B cell (primary cell): ENCODE results near the gene IL15. TPM values are rescaled to one million over a fixed set of nuclear protein-coding genes. Genes with fewer than 3 reads are reported as not detected.

Experiments
- ATAC-seq: fragments of 200-7000 bp; cut with Tn5 transposase; one replicate; pipeline ENCODE4 v1.10.0; 2021; ENCODE audit warnings: low read depth, mild to moderate bottlenecking, moderate number of reproducible peaks, moderate library complexity
- CTCF ChIA-PET: fragments of 350-600 bp; sonication (Branson Sonifier 250); formaldehyde crosslinking; loops from one replicate; lab custom pipeline; 2021; ENCODE audit warnings: antibody characterized with exemption, inconsistent platforms; lab: Charles Lee
- POLR2A ChIA-PET: fragments of 350-600 bp; sonication (Branson Sonifier 250); formaldehyde crosslinking; loops from one replicate; lab custom pipeline; 2021; ENCODE audit warnings: antibody characterized with exemption; lab: Charles Lee
- DNase-seq: peaks from one replicate; pipeline ENCODE4 v3.0.0; 2013
- H2AFZ ChIP-seq: 2 replicates; pipeline ENCODE4 v1.6.1; 2012; ENCODE audit warnings: mild to moderate bottlenecking, low read depth, low read length; ENCODE audit not compliant: insufficient read depth, poor library complexity, severe bottlenecking
- H3K27ac ChIP-seq, 2 donors: 1 replicate in 1 of 2; 2 replicates in 1 of 2; pipeline ENCODE4 v1.5.1; 2012 to 2013; ENCODE audit warnings: low read length in 2 of 2, mild to moderate bottlenecking in 2 of 2, moderate library complexity in 1 of 2
- H3K27me3 ChIP-seq, 4 experiments: fragments of 200-600 bp in 1 of 4; sonication (generic) in 1 of 4; replicated peaks in 1 of 4; 1 replicate in 2 of 4; 2 replicates in 2 of 4; pipeline versions ENCODE4 v1.6.1 to v1.7.0; 2013 to 2016; ENCODE audit warnings: low read length in 3 of 4, mild to moderate bottlenecking in 2 of 4, mixed read lengths in 1 of 4, moderate library complexity in 1 of 4; ENCODE audit not compliant: insufficient read depth in 4 of 4, control insufficient read depth in 3 of 4; ENCODE audit errors: control extremely low read depth in 1 of 4
- H3K36me3 ChIP-seq, 2 experiments: replicated peaks in 1 of 2; 1 replicate in 1 of 2; 2 replicates in 1 of 2; pipeline versions ENCODE4 v1.6.1 to v1.7.1; 2013; ENCODE audit warnings: low read length in 1 of 2; ENCODE audit not compliant: insufficient read depth in 2 of 2, control insufficient read depth in 1 of 2; ENCODE audit errors: control extremely low read depth in 1 of 2, extremely low read depth in 1 of 2
- H3K4me1 ChIP-seq, 2 donors: fragments of 200-600 bp in 1 of 2; sonication (generic) in 1 of 2; 1 replicate in 1 of 2; 2 replicates in 1 of 2; pipeline versions ENCODE4 v1.5.1 to v1.6.1; 2013 to 2017; ENCODE audit warnings: low read length in 2 of 2; ENCODE audit not compliant: control insufficient read depth in 2 of 2, insufficient read depth in 2 of 2
- H3K4me2 ChIP-seq: replicated peaks from 2 replicates; pipeline ENCODE3; 2012; ENCODE audit warnings: mild to moderate bottlenecking, low read depth, low read length; ENCODE audit not compliant: poor library complexity, severe bottlenecking
- H3K4me3 ChIP-seq, 5 experiments: fragments of 200-600 bp in 1 of 5; sonication (generic) in 1 of 5; 1 replicate in 3 of 5; 2 replicates in 2 of 5; pipeline versions ENCODE4 v1.5.1 to v1.7.0; 2011 to 2016; ENCODE audit warnings: low read length in 4 of 5, mild to moderate bottlenecking in 4 of 5, low read depth in 2 of 5, control low read depth in 1 of 5, moderate library complexity in 1 of 5; ENCODE audit not compliant: insufficient read depth in 1 of 5; ENCODE audit errors: control extremely low read depth in 1 of 5, extremely low read depth in 1 of 5
- H3K79me2 ChIP-seq: fragments of 200-600 bp; sonication (generic); one replicate; pipeline ENCODE4 v1.6.0; 2016; ENCODE audit warnings: low read length; ENCODE audit not compliant: control insufficient read depth, insufficient read depth
- H3K9ac ChIP-seq: fragments of 200-600 bp; sonication (generic); 2 replicates; pipeline ENCODE4 v1.6.1; 2017; ENCODE audit warnings: mild to moderate bottlenecking, low read length, moderate library complexity
- H3K9me3 ChIP-seq, 3 donors: one replicate each; pipeline versions ENCODE4 v1.6.1 to v1.7.1; 2013; ENCODE audit warnings: low read length in 2 of 3; ENCODE audit not compliant: control insufficient read depth in 2 of 3, insufficient read depth in 1 of 3; ENCODE audit errors: control extremely low read depth in 1 of 3
- H4K20me1 ChIP-seq: 2 replicates; pipeline ENCODE4 v1.6.0; 2012; ENCODE audit warnings: mild to moderate bottlenecking, low read length; ENCODE audit not compliant: insufficient read depth, control insufficient read depth, poor library complexity, severe bottlenecking
- H3K27ac Mint-ChIP-seq: one replicate; pipeline ENCODE4 v1.8.0; 2021; ENCODE audit warnings: mixed read lengths
- H3K27me3 Mint-ChIP-seq: one replicate; pipeline ENCODE4 v1.8.0; 2021; ENCODE audit warnings: mixed read lengths
- H3K4me1 Mint-ChIP-seq: one replicate; pipeline ENCODE4 v1.8.0; 2021; ENCODE audit warnings: mixed read lengths
- H3K4me3 Mint-ChIP-seq: one replicate; pipeline ENCODE4 v1.8.0; 2021; ENCODE audit warnings: mixed read lengths
- H3K9me3 Mint-ChIP-seq: one replicate; pipeline ENCODE4 v1.8.0; 2022; ENCODE audit warnings: mixed read lengths; ENCODE audit not compliant: insufficient read depth
- EZH2 ChIP-seq: IDR thresholded peaks from 2 replicates; pipeline ENCODE4 v1.6.1; 2012; ENCODE audit warnings: borderline replicate concordance, low read depth, mild to moderate bottlenecking, moderate library complexity, low read length; ENCODE audit not compliant: insufficient read depth, poor library complexity, severe bottlenecking
- WGBS: methylation state at CpG from one replicate; pipeline ENCODE4 v1.1.5; 2013; ENCODE audit warnings: missing lambda C conversion rate; ENCODE audit not compliant: insufficient coverage; 5-methylcytosine and 5-hydroxymethylcytosine counted together
- intact Hi-C: fragments of 100-400 bp; cut with micrococcal nuclease; formaldehyde crosslinking; loops from one replicate; pipeline ENCODE4 v1.10.0; 2022
- polyA plus RNA-seq: library from polyadenylated mRNA; depleted of rRNA; stranded (reverse); fragments of >200 nt; gene quantifications from 2 replicates; pipeline ENCODE4 v1.2.3, GENCODE V29; 2012
- total RNA-seq, 2 donors: library from RNA; stranded (reverse); fragments of 120-200 nt in 1 of 2; gene quantifications; 1 replicate in 1 of 2; 2 replicates in 1 of 2; pipeline versions ENCODE4 v1.2.3 to v1.2.4, GENCODE V29; 2013 to 2022
- TF ChIP-seq, protein P1 (sequence below): fragments of 200-600 bp; IDR thresholded peaks from one replicate; pipeline ENCODE4 v1.8.0; 2022; ENCODE audit warnings: antibody characterized with exemption, mild to moderate bottlenecking

Gene IL15
- total and polyA plus RNA-seq, 2 donors (not counting 1 experiment from before 2014, with no cell fraction given): 6.1 to 11.5 TPM

DNA sequence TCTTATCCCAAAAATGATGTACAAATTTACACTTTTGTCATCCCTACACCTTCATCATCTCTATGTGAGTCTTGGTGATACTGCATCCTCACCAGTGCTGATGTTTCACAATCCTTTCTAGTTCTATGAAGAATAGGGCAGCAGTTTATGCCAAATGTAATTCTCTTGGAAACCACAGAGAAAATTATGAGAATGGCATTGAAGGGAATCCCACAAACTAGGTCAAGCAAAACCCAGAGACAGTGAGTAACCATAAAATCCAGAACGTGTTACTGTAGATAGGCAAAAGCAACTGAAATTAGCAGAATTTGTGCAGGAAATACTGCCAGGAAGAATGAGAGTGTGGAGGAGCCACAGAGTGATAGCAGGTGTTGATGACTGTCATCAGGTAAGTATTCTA is 24.5 kb downstream of the IL15 start:
- no peak overlapping the region for H3K4me2 ChIP-seq

DNA sequence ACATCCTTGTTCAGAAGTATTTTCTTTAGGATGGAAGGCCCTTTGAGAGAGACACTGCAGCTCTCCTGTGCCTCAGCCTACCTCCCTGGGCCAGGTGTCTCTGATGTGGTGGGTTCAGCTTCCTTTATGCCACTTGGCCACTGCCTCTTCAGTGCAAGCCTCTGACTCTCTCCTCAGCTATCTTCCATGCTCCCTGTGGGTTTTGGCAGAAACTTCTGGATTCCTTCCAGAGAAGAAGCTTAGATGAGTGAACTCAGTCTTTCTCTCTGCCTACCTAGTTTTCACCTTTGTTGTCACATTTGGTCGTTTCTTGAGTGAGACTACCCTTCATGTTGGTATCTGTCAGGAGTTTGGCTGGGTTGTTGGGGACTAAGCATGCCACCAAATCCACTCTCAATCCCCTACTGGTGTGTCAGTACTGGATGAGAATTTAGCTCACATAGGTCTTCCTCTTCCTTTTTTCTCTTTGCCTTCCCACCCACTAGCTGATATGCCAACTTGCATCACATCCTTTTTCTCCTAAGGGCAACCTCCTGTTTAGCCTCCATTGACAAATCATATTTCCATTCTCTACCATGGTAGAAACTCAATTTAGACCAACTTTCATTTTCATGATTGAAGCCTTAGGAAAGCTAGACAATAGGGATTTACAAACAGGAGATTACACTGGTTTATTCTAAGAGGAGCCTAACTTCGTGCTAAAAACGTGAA is 32.0 kb downstream of the IL15 start:
- ChIA-PET CTCF (no interaction called here), POLR2A (no interaction called here)
- Histone ChIP-seq H4K20me1 (no peaks in the 10 kb centered on the region), H2AFZ (no peak overlapping the region), H3K9me3 (no peaks in the 10 kb centered on the region), H3K79me2 (no peaks in the 10 kb centered on the region), H3K27ac (no peak overlapping the region), H3K36me3 (peaks cover 0 to 1% of the 10 kb centered on the region in 2 experiments), H3K27me3 (no peaks in the 10 kb centered on the region), H3K4me2 (no peak overlapping the region), H3K4me3 (no peak overlapping the region), H3K9ac (no peak overlapping the region), H3K4me1 (no peaks in the 10 kb centered on the region)
- no CpG with 5 or more reads among the region's 3 CpGs for WGBS
- Mint-ChIP-seq H3K27me3 (no peaks in the 10 kb centered on the region), H3K4me1 (no peaks in the 10 kb centered on the region), H3K27ac (no peak overlapping the region), H3K9me3 (no peaks in the 10 kb centered on the region), H3K4me3 (no peak overlapping the region)
- intact Hi-C loops: no loop called here
- DNase-seq (no peak), ATAC-seq (no peak)
- TF ChIP-seq, protein P1, sequence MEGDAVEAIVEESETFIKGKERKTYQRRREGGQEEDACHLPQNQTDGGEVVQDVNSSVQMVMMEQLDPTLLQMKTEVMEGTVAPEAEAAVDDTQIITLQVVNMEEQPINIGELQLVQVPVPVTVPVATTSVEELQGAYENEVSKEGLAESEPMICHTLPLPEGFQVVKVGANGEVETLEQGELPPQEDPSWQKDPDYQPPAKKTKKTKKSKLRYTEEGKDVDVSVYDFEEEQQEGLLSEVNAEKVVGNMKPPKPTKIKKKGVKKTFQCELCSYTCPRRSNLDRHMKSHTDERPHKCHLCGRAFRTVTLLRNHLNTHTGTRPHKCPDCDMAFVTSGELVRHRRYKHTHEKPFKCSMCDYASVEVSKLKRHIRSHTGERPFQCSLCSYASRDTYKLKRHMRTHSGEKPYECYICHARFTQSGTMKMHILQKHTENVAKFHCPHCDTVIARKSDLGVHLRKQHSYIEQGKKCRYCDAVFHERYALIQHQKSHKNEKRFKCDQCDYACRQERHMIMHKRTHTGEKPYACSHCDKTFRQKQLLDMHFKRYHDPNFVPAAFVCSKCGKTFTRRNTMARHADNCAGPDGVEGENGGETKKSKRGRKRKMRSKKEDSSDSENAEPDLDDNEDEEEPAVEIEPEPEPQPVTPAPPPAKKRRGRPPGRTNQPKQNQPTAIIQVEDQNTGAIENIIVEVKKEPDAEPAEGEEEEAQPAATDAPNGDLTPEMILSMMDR: no peak
- TF ChIP-seq EZH2: no peak

More for the DNA sequence above, 24.5 kb downstream of the IL15 start:
- H2AFZ ChIP-seq: no peak overlapping the region
- POLR2A ChIA-PET: no interaction called here
- no peak overlapping the region for H3K27ac Mint-ChIP-seq
- H3K79me2 ChIP-seq: peaks cover 2% of the 10 kb centered on the region
- intact Hi-C loops: no loop called here
- ATAC-seq (no peak), DNase-seq (no peak)
- H3K4me3 Mint-ChIP-seq: no peak overlapping the region
- TF ChIP-seq, protein P1: no peak
- TF ChIP-seq EZH2: no peak
- H3K9ac ChIP-seq: no peak overlapping the region
- no peaks in the 10 kb centered on the region for H3K27me3 ChIP-seq
- no peaks in the 10 kb centered on the region for H3K36me3 ChIP-seq
- 54% methylated on average over 1 of the region's 1 CpG for WGBS
- H3K9me3 Mint-ChIP-seq: no peaks in the 10 kb centered on the region
- H3K27ac ChIP-seq: no peak overlapping the region
- H3K9me3 ChIP-seq: no peaks in the 10 kb centered on the region
- CTCF ChIA-PET: no interaction called here
- no peaks in the 10 kb centered on the region for H4K20me1 ChIP-seq
- H3K27me3 Mint-ChIP-seq: no peaks in the 10 kb centered on the region
- H3K4me1 Mint-ChIP-seq: no peaks in the 10 kb centered on the region
- no peak overlapping the region for H3K4me3 ChIP-seq
- peaks cover 0 to 6% of the 10 kb centered on the region in 2 donors for H3K4me1 ChIP-seq
